GM12878 (cell line): ENCODE measurements around the gene FAM53B. TPM values are rescaled to one million over a fixed set of nuclear protein-coding genes. Genes with fewer than 3 reads are reported as not detected.

Experiments used
- ATAC-seq: fragments of 200-7000 bp; cut with Tn5 transposase; 3 replicates; pipeline ENCODE4 v1.9.1; 2020; ENCODE audit warnings: mild to moderate bottlenecking, moderate library complexity
- BruUV-seq: library from RNA; stranded (reverse); fragments of 400-500 nt; replicated peaks from 2 replicates; lab custom pipeline; 2021; lab: Mats Ljungman, UMichigan
- CTCF ChIA-PET: fragments of 300-600 bp; sonication (Branson Sonifier 250); formaldehyde crosslinking; extraction: SDS; loops from one replicate; lab custom pipeline; 2021; ENCODE audit warnings: inconsistent platforms; lab: Yijun Ruan, JAX
- POLR2A ChIA-PET: fragments of 350-600 bp; formaldehyde crosslinking; extraction: SDS; loops from one replicate; lab custom pipeline; 2021; ENCODE audit warnings: inconsistent platforms; lab: Charles Lee
- RAD21 ChIA-PET: fragments of 300-600 bp; sonication (Branson Sonifier 250); formaldehyde crosslinking; loops from one replicate; lab custom pipeline; 2023; ENCODE audit warnings: antibody characterized with exemption; ENCODE audit not compliant: unreplicated experiment; lab: Charles Lee
- SMC1A ChIA-PET: fragments of 300-600 bp; sonication (Branson Sonifier 250); formaldehyde crosslinking; loops from one replicate; lab custom pipeline; 2023; ENCODE audit not compliant: unreplicated experiment, uncharacterized antibody; lab: Charles Lee
- DNase-seq: peaks from one replicate; pipeline ENCODE4 v3.0.0-alpha.2; 2011; ENCODE audit warnings: low read depth, low spot score
- FAIRE-seq: peaks from 3 replicates; lab custom pipeline; 2011; peaks lifted over from hg19 to GRCh38; lab: Jason Lieb, UNC
- H2AFZ ChIP-seq: 2 replicates; pipeline ENCODE4 v1.6.0; 2011; ENCODE audit warnings: low read depth, low read length, control low read depth; ENCODE audit not compliant: control insufficient read depth
- H3K27ac ChIP-seq: 2 replicates; pipeline ENCODE4 v1.5.1; 2011; ENCODE audit warnings: control low read depth; ENCODE audit not compliant: control insufficient read depth, insufficient read depth
- H3K27me3 ChIP-seq, 2 experiments: replicated peaks in 1 of 2; 2 replicates each; pipeline versions ENCODE4 v1.6.0 to v1.6.1; 2011; ENCODE audit warnings: low read length in 1 of 2; ENCODE audit not compliant: control insufficient read depth in 2 of 2, insufficient read depth in 2 of 2
- H3K36me3 ChIP-seq, 2 experiments: 2 replicates each; pipeline ENCODE4 v1.5.1; 2011; ENCODE audit warnings: low read length in 1 of 2; ENCODE audit not compliant: control insufficient read depth in 2 of 2, insufficient read depth in 2 of 2
- H3K4me1 ChIP-seq: 2 replicates; pipeline ENCODE4 v1.6.1; 2011; ENCODE audit warnings: mild to moderate bottlenecking, low read length, moderate library complexity, mixed read lengths; ENCODE audit not compliant: control insufficient read depth, insufficient read depth
- H3K4me2 ChIP-seq: 2 replicates; pipeline ENCODE4 v1.6.0; 2011; ENCODE audit warnings: control low read depth; ENCODE audit not compliant: control insufficient read depth, insufficient read depth
- H3K4me3 ChIP-seq: fragments of 200-600 bp; sonication (generic); 2 replicates; pipeline ENCODE4 v1.5.1; 2016
- H3K79me2 ChIP-seq: 2 replicates; pipeline ENCODE4 v1.6.0; 2011; ENCODE audit warnings: low read length; ENCODE audit not compliant: control insufficient read depth, insufficient read depth
- H3K9ac ChIP-seq: 2 replicates; pipeline ENCODE4 v1.8.0; 2011; ENCODE audit warnings: low read length, control low read depth, mixed read lengths; ENCODE audit not compliant: control insufficient read depth, insufficient read depth
- H3K9me3 ChIP-seq: replicated peaks from 3 replicates; pipeline ENCODE4 v1.5.1; 2011; ENCODE audit warnings: mild to moderate bottlenecking, low read length; ENCODE audit not compliant: control insufficient read depth, insufficient read depth
- H4K20me1 ChIP-seq: 2 replicates; pipeline ENCODE4 v1.6.0; 2011; ENCODE audit not compliant: control insufficient read depth, insufficient read depth
- CHD1 ChIP-seq: IDR thresholded peaks from 2 replicates; pipeline ENCODE4 v1.6.1; 2012; ENCODE audit warnings: low read depth, low read length, improper control_type of control experiment
- CUX1 ChIP-seq: IDR thresholded peaks from 2 replicates; pipeline ENCODE4 v1.6.1; 2012; ENCODE audit warnings: improper control_type of control experiment, low read depth, low read length; ENCODE audit not compliant: insufficient replicate concordance
- FOXK2 ChIP-seq: fragments of 450-650 bp; IDR thresholded peaks from 2 replicates; pipeline ENCODE4 v1.6.1; 2017; ENCODE audit warnings: mild to moderate bottlenecking, moderate library complexity
- PAX5 ChIP-seq: IDR thresholded peaks from 2 replicates; pipeline ENCODE4 v1.6.1; 2011; ENCODE audit warnings: low read depth, low read length, borderline replicate concordance
- SPI1 ChIP-seq: IDR thresholded peaks from 2 replicates; pipeline ENCODE4 v1.6.1; 2011; ENCODE audit warnings: low read depth, mild to moderate bottlenecking, low read length, moderate library complexity, borderline replicate concordance; ENCODE audit not compliant: insufficient read depth
- SREBF1 ChIP-seq: IDR thresholded peaks from 2 replicates; pipeline ENCODE4 v1.6.1; 2012; ENCODE audit warnings: mild to moderate bottlenecking, low read length
- STAT3 ChIP-seq: IDR thresholded peaks from 2 replicates; pipeline ENCODE4 v1.6.1; 2011; ENCODE audit warnings: low read depth, low read length, improper control_type of control experiment
- TCF3 ChIP-seq: IDR thresholded peaks from 2 replicates; pipeline ENCODE4 v1.6.1; 2012; ENCODE audit warnings: low read depth, mild to moderate bottlenecking, low read length, borderline replicate concordance; ENCODE audit not compliant: insufficient read depth
- ZNF217 ChIP-seq: fragments of 450-650 bp; IDR thresholded peaks from 2 replicates; pipeline ENCODE4 v1.6.1; 2017; ENCODE audit warnings: antibody characterized with exemption, mild to moderate bottlenecking
- WGBS: methylation state at CpG from one replicate; pipeline ENCODE4 v1.1.6; 2016; ENCODE audit warnings: low lambda C conversion rate; ENCODE audit not compliant: insufficient replicate concordance, insufficient coverage; ENCODE audit errors: missing lambda C conversion rate; 5-methylcytosine and 5-hydroxymethylcytosine counted together
- in situ Hi-C: fragments of 300-500 bp; cut with MboI; formaldehyde crosslinking; loops from 9 replicates; pipeline ENCODE4 v1.14.3; 2018; ENCODE audit warnings: mixed read lengths
- intact Hi-C: fragments of 100-400 bp; cut with micrococcal nuclease; formaldehyde crosslinking; loops from one replicate; pipeline ENCODE4 v1.14.2; 2022; ENCODE audit not compliant: unreplicated experiment
- polyA plus RNA-seq, 11 experiments: library from polyadenylated mRNA; depleted of rRNA in 4 of 11; unstranded in 6 of 11; stranded (reverse) in 5 of 11; fragments of >200 nt; fragmentation: Nextera tagmentation in 4 of 11; fragmentation: Illumina TruSeq in 1 of 11; extraction: Ambion mirVana in 4 of 11; extraction: Trizol in 1 of 11; gene quantifications; 1 replicate in 1 of 11; 2 replicates in 10 of 11; pipeline versions ENCODE4 v1.2.1 to v1.2.3, GENCODE V29; 2011 to 2016; ENCODE audit warnings: inconsistent platforms in 2 of 11, missing spikeins in 2 of 11, low read depth in 1 of 11
- total RNA-seq, 4 experiments: library from RNA; depleted of rRNA in 3 of 4; stranded (reverse); fragments of >200 nt in 3 of 4; fragmentation: Illumina TruSeq in 1 of 4; extraction: Trizol in 1 of 4; gene quantifications; 2 replicates each; pipeline versions ENCODE4 v1.2.1 to v1.2.3, GENCODE V29; 2013 to 2021
- TF ChIP-seq, protein P1 (sequence below): fragments of 450-650 bp; IDR thresholded peaks from 2 replicates; pipeline ENCODE4 v1.6.1; 2016; ENCODE audit warnings: mild to moderate bottlenecking

Gene FAM53B
- total and polyA plus RNA-seq, 10 of the 15 experiments (the other 5 are each of a cell fraction or from before 2014, with no cell fraction given): 0.05 to 26.3 (median 8.1) TPM

DNA sequence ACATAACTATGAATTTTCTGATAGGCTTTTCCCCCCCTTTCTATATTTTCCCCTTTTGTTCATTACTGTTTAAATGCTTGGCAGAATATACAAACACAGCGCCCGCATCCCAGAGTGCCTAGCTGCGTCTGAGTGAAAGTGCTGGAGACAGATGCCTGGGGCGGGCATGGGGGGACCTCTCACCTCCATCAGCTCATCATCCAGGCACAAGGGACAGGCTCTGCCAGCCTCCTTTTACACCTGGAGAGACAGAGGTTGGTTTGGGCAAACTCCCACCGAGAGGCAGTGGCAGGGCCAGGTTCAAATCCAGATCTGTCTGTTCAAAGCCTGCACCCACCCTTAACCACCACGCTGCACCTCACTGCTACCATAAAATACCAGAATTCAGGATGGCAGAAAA is 104.5 kb downstream of the FAM53B start:
- WGBS: 92% methylated on average over 6 of the region's 6 CpGs
- ATAC-seq: no peak
- no peaks in the 10 kb centered on the region; the same call in 2 of the 3 replicates for H3K9me3 ChIP-seq
- ChIA-PET RAD21 (interaction anchor here (1.3 to 2.1 kb wide), 2 partner anchors 20 to 101 kb away, joined by 3 to 7 read pairs; no protein-coding TSS in a partner anchor), CTCF (interaction anchor here (1.0 to 1.8 kb wide), 3 partner anchors 9 to 50 kb away, joined by 3 to 4 read pairs (median 4); no protein-coding TSS in a partner anchor)
- no peaks in the 10 kb centered on the region for H3K27me3 ChIP-seq
- no peak overlapping the region for H3K9ac ChIP-seq
- H3K4me2 ChIP-seq: no peak overlapping the region
- in situ Hi-C loops: no loop called here
- no peaks in the 10 kb centered on the region; the same call in 1 of the 2 replicates for H3K79me2 ChIP-seq
- peaks cover 0 to 8% of the 10 kb centered on the region in 2 experiments; a peak in 2 of 4 replicates for H3K36me3 ChIP-seq
- BruUV-seq: no TSS peak
- no peak overlapping the region for H3K4me3 ChIP-seq
- TF ChIP-seq SREBF1: no peak
- TF ChIP-seq, all 136 proteins: peak for 0
- Histone ChIP-seq H2AFZ (no peak overlapping the region), H3K27ac (no peak overlapping the region), H3K4me1 (peaks cover 24% of the 10 kb centered on the region), H4K20me1 (no peaks in the 10 kb centered on the region)
- POLR2A ChIA-PET: no interaction called here
- FAIRE-seq (no peak), DNase-seq (no peak)
- intact Hi-C loops: loop anchor here (5.0 kb wide), 1 partner anchor 103 kb away; the partner anchor contains the start of gene FAM53B
- SMC1A ChIA-PET: interaction anchor here (0.6 to 1.7 kb wide), 5 partner anchors 12 to 101 kb away, joined by 3 to 5 read pairs (median 3); no protein-coding TSS in a partner anchor

DNA sequence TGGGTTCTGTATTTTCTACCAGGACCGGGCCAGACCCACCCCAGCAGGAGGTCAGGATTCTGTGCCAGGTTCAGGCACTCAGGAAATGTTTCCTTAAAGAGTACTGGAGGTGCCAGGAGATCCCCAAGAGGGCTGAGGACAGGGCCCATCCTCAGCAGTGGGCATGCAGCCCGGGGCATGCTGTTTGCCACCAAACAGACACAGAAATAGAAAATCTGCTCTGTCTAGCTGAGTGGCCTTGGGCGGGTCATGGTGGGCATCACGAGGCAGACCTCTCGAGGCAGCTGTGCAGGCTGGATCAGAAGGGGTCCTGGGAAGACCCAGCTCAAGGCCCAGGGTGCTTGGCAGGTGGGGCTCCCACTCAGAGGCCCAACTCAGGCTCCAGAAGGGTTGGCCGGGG is 105.0 kb downstream of the FAM53B start:
- Histone ChIP-seq H2AFZ (no peak overlapping the region), H3K4me1 (peaks cover 24% of the 10 kb centered on the region), H3K4me2 (no peak overlapping the region), H3K9me3 (peaks cover 4% of the 10 kb centered on the region; the same call in 1 of the 3 replicates), H3K9ac (no peak overlapping the region), H3K79me2 (no peaks in the 10 kb centered on the region; the same call in 1 of the 2 replicates), H3K27me3 (no peaks in the 10 kb centered on the region), H4K20me1 (no peaks in the 10 kb centered on the region), H3K4me3 (no peak overlapping the region), H3K27ac (no peak overlapping the region), H3K36me3 (peaks cover 0 to 8% of the 10 kb centered on the region in 2 experiments; a peak in 2 of 4 replicates)
- RAD21 ChIA-PET: interaction anchor here (2.1 kb wide), 1 partner anchor 102 kb away, joined by 7 read pairs; no protein-coding TSS in a partner anchor
- ATAC-seq: no peak
- SMC1A ChIA-PET: interaction anchor here (0.6 to 1.7 kb wide), 4 partner anchors 12 to 102 kb away, joined by 3 to 5 read pairs (median 4); no protein-coding TSS in a partner anchor
- POLR2A ChIA-PET: no interaction called here
- CTCF ChIA-PET: interaction anchor here (1.0 to 1.8 kb wide), 2 partner anchors 10 to 50 kb away, joined by 3 to 4 read pairs; no protein-coding TSS in a partner anchor
- no peak for DNase-seq
- WGBS: 62% methylated on average over 6 of the region's 6 CpGs
- in situ Hi-C loops: no loop called here
- intact Hi-C loops: no loop called here
- no peak for FAIRE-seq
- BruUV-seq: no TSS peak
- TF ChIP-seq CUX1: no peak
- no peak for TF ChIP-seq TCF3
- TF ChIP-seq ZNF217: no peak
- TF ChIP-seq SPI1: no peak
- TF ChIP-seq STAT3: no peak
- TF ChIP-seq CHD1: no peak
- no peak for TF ChIP-seq FOXK2
- no peak for TF ChIP-seq PAX5
- TF ChIP-seq, protein P1, sequence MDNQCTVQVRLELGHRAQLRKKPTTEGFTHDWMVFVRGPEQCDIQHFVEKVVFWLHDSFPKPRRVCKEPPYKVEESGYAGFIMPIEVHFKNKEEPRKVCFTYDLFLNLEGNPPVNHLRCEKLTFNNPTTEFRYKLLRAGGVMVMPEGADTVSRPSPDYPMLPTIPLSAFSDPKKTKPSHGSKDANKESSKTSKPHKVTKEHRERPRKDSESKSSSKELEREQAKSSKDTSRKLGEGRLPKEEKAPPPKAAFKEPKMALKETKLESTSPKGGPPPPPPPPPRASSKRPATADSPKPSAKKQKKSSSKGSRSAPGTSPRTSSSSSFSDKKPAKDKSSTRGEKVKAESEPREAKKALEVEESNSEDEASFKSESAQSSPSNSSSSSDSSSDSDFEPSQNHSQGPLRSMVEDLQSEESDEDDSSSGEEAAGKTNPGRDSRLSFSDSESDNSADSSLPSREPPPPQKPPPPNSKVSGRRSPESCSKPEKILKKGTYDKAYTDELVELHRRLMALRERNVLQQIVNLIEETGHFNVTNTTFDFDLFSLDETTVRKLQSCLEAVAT: no peak
